Gastrocnemius medialis (tissue), 4 donors: ENCODE results near the gene ITGA11. TPM values are rescaled to one million over a fixed set of nuclear protein-coding genes. Genes with fewer than 3 reads are reported as not detected.

Experiments
- ATAC-seq, 2 donors: fragments of 150-250 bp; one replicate each; pipeline ENCODE4 v1.9.1; 2016
- DNase-seq, 2 donors: peaks; one replicate each; pipeline ENCODE4 v3.0.0-alpha.2; 2019
- H3K27ac ChIP-seq, 4 donors: fragments of 200-600 bp; sonication (generic); 1 replicate in 1 of 4; 2 replicates in 3 of 4; pipeline ENCODE4 v1.5.1; 2016 to 2018; ENCODE audit warnings: mild to moderate bottlenecking in 2 of 4, moderate library complexity in 1 of 4
- H3K27me3 ChIP-seq, 3 donors: fragments of 200-600 bp; sonication (generic) in 2 of 3; 1 replicate in 1 of 3; 2 replicates in 2 of 3; pipeline versions ENCODE4 v1.5.1 to v1.6.0; 2016 to 2019; ENCODE audit warnings: mild to moderate bottlenecking in 1 of 3, moderate library complexity in 1 of 3
- H3K36me3 ChIP-seq, 2 donors: fragments of 200-600 bp; sonication (generic) in 1 of 2; one replicate each; pipeline ENCODE4 v1.5.1; 2017 to 2018
- H3K4me1 ChIP-seq, 2 donors: fragments of 200-600 bp; sonication (generic) in 1 of 2; one replicate each; pipeline ENCODE4 v1.5.1; 2016 to 2017; ENCODE audit warnings: mild to moderate bottlenecking in 2 of 2
- H3K4me3 ChIP-seq, 4 donors: fragments of 200-600 bp; sonication (generic) in 3 of 4; 1 replicate in 1 of 4; 2 replicates in 3 of 4; pipeline ENCODE4 v1.5.1; 2016 to 2019; ENCODE audit warnings: mild to moderate bottlenecking in 2 of 4
- H3K9me3 ChIP-seq, 3 donors: fragments of 200-600 bp; sonication (generic) in 2 of 3; 1 replicate in 1 of 3; 2 replicates in 2 of 3; pipeline ENCODE4 v1.5.1; 2016 to 2019
- CTCF ChIP-seq, 5 experiments: fragments of 450-650 bp in 3 of 5; fragments of 200-600 bp in 2 of 5; sonication (generic) in 2 of 5; IDR thresholded peaks in 4 of 5; conservative IDR thresholded peaks in 1 of 5; 1 replicate in 4 of 5; 2 replicates in 1 of 5; pipeline ENCODE4 v1.5.1; 2016 to 2019; ENCODE audit warnings: antibody characterized with exemption in 5 of 5, mild to moderate bottlenecking in 3 of 5, moderate library complexity in 3 of 5
- POLR2A ChIP-seq, 2 donors: fragments of 450-650 bp; IDR thresholded peaks; one replicate each; pipeline ENCODE4 v1.6.1; 2017; ENCODE audit warnings: antibody characterized with exemption in 2 of 2, mild to moderate bottlenecking in 2 of 2, moderate library complexity in 2 of 2
- in situ Hi-C, 4 donors: fragments of 200-750 bp; cut with MboI; loops; one replicate each; pipeline versions ENCODE4 v1.15.0 to v1.8.0; 2017; ENCODE audit warnings: low sequenced_read_pairs in 4 of 4
- intact Hi-C: fragments of 100-400 bp; cut with DNase I; formaldehyde crosslinking; loops from one replicate; pipeline ENCODE4 v1.15.1; 2023; ENCODE audit warnings: low total_unique reads
- total RNA-seq, 4 donors: library from RNA; depleted of rRNA; stranded (reverse); fragments of >200 nt; gene quantifications; one replicate each; pipeline versions ENCODE4 v1.1.0 to v1.2.3, GENCODE V29; 2016

ITGA11 gene
- total RNA-seq, 4 donors from 2014 or later = 1.5 to 12.0 (median 2.5) TPM

GRCh38 chr15:68300115-68300940 lies 131.6 kb downstream of the ITGA11 start:
- Histone ChIP-seq H3K4me3 (no peak overlapping the region), H3K27me3 (no peaks in the 10 kb centered on the region), H3K9me3 (no peaks in the 10 kb centered on the region), H3K27ac (peak overlapping the region; percentile 65 to 82 (median 76)), H3K4me1 (peaks cover 33 to 36% of the 10 kb centered on the region in 2 donors), H3K36me3 (peaks cover 0 to 5% of the 10 kb centered on the region in 2 donors)
- in situ Hi-C loops (loop anchor here in 3 of 4 donors (5.0 to 25.0 kb wide), 4 partner anchors 46 to 362 kb away; no protein-coding TSS in a partner anchor), intact Hi-C loops (loop anchor here (10.0 kb wide), 1 partner anchor 374 kb away; no protein-coding TSS in a partner anchor)
- DNase-seq (no peak), ATAC-seq (no peak)
- TF ChIP-seq POLR2A (IDR thresholded peaks at IDR 0.05) (no peak), CTCF (IDR thresholded peaks at IDR 0.05 in 4 of 5, conservative IDR thresholded peaks at IDR 0.05 in 1 of 5) (no peak)

- Histone ChIP-seq H3K4me1 (peaks cover 41 to 42% of the 10 kb centered on the region in 2 donors), H3K27ac (peak overlapping the region; percentile 65 to 82 (median 76)), H3K36me3 (peaks cover 0 to 5% of the 10 kb centered on the region in 2 donors), H3K27me3 (no peaks in the 10 kb centered on the region), H3K9me3 (no peaks in the 10 kb centered on the region), H3K4me3 (peak overlapping the region; percentile 26 to 44 (median 32))
- in situ Hi-C loops (no loop called here), intact Hi-C loops (no loop called here)
- TF ChIP-seq POLR2A (IDR thresholded peaks at IDR 0.05) = no peak
- no peak for TF ChIP-seq CTCF (IDR thresholded peaks at IDR 0.05 in 4 of 5, conservative IDR thresholded peaks at IDR 0.05 in 1 of 5)
- DNase-seq (no peak), ATAC-seq (no peak)
These were observed 132.5 kb downstream of the ITGA11 start for GRCh38 chr15:68299436-68299835.

GRCh38 chr15:68298882-68299381 lies 133.0 kb downstream of the ITGA11 start:
- Histone ChIP-seq H3K36me3 (peaks cover 0 to 5% of the 10 kb centered on the region in 2 donors), H3K27ac (peak overlapping the region; percentile 65 to 82 (median 76)), H3K4me3 (peak overlapping the region; percentile 26 to 44 (median 38)), H3K9me3 (no peaks in the 10 kb centered on the region), H3K27me3 (no peaks in the 10 kb centered on the region), H3K4me1 (peaks cover 43 to 44% of the 10 kb centered on the region in 2 donors)
- in situ Hi-C loops (no loop called here), intact Hi-C loops (no loop called here)
- ATAC-seq (peak; percentile 75 to 93), DNase-seq (no peak)
- TF ChIP-seq POLR2A (IDR thresholded peaks at IDR 0.05) (no peak), CTCF (IDR thresholded peaks at IDR 0.05 in 4 of 5, conservative IDR thresholded peaks at IDR 0.05 in 1 of 5) (no peak)

- Histone ChIP-seq H3K4me1 (peaks cover 48 to 50% of the 10 kb centered on the region in 2 donors), H3K36me3 (peaks cover 0 to 5% of the 10 kb centered on the region in 2 donors), H3K9me3 (no peaks in the 10 kb centered on the region), H3K27me3 (no peaks in the 10 kb centered on the region), H3K4me3 (peak overlapping the region in 1 of 4 donors; percentile 44), H3K27ac (peak overlapping the region; percentile 65 to 82 (median 76))
- ATAC-seq (no peak), DNase-seq (no peak)
- intact Hi-C loops (no loop called here), in situ Hi-C loops (no loop called here)
- TF ChIP-seq CTCF (IDR thresholded peaks at IDR 0.05 in 4 of 5, conservative IDR thresholded peaks at IDR 0.05 in 1 of 5) = no peak
- TF ChIP-seq POLR2A (IDR thresholded peaks at IDR 0.05) = no peak
These were observed 133.6 kb downstream of the ITGA11 start for GRCh38 chr15:68298336-68298735.
